ENCODE results near the gene MRPS23.

DNA sequence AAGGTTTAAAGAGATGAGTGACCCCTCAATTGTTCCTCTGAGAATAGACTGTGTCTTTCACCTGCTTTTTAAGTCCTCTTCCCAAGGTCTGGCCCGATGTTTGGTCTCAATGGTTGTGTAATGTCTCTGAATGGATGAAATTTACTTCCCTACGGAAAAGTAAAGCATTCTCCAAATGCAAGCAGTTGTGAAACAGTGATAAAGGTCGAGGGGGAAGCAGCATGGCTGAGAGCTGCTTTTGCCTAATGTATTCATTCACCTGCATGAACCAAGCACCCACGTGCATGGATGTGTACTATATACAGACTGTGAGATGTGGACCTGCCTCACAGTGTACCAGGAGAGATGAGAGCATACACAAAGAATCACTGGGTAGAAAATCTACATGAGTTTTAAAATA, 11.4 kb downstream of the MRPS23 start:
- no peak for TF ChIP-seq POLR2A (IDR thresholded peaks at IDR 0.05)
- TF ChIP-seq, protein P1, sequence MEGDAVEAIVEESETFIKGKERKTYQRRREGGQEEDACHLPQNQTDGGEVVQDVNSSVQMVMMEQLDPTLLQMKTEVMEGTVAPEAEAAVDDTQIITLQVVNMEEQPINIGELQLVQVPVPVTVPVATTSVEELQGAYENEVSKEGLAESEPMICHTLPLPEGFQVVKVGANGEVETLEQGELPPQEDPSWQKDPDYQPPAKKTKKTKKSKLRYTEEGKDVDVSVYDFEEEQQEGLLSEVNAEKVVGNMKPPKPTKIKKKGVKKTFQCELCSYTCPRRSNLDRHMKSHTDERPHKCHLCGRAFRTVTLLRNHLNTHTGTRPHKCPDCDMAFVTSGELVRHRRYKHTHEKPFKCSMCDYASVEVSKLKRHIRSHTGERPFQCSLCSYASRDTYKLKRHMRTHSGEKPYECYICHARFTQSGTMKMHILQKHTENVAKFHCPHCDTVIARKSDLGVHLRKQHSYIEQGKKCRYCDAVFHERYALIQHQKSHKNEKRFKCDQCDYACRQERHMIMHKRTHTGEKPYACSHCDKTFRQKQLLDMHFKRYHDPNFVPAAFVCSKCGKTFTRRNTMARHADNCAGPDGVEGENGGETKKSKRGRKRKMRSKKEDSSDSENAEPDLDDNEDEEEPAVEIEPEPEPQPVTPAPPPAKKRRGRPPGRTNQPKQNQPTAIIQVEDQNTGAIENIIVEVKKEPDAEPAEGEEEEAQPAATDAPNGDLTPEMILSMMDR (IDR thresholded peaks at IDR 0.05), result no peak
